GM12878 (cell line): Measurements from ENCODE around the gene SRSF1. TPM values are rescaled to one million over a fixed set of nuclear protein-coding genes. Genes with fewer than 3 reads are reported as not detected.

Experiments used
- ATAC-seq: fragments of 200-7000 bp; cut with Tn5 transposase; 3 replicates; pipeline ENCODE4 v1.9.1; 2020; ENCODE audit warnings: mild to moderate bottlenecking, moderate library complexity
- BruUV-seq: library from RNA; stranded (reverse); fragments of 400-500 nt; replicated peaks from 2 replicates; lab custom pipeline; 2021; lab: Mats Ljungman, UMichigan
- CTCF ChIA-PET: fragments of 300-600 bp; sonication (Branson Sonifier 250); formaldehyde crosslinking; extraction: SDS; loops from one replicate; lab custom pipeline; 2021; ENCODE audit warnings: inconsistent platforms; lab: Yijun Ruan, JAX
- POLR2A ChIA-PET: fragments of 350-600 bp; formaldehyde crosslinking; extraction: SDS; loops from one replicate; lab custom pipeline; 2021; ENCODE audit warnings: inconsistent platforms; lab: Charles Lee
- RAD21 ChIA-PET: fragments of 300-600 bp; sonication (Branson Sonifier 250); formaldehyde crosslinking; loops from one replicate; lab custom pipeline; 2023; ENCODE audit warnings: antibody characterized with exemption; ENCODE audit not compliant: unreplicated experiment; lab: Charles Lee
- SMC1A ChIA-PET: fragments of 300-600 bp; sonication (Branson Sonifier 250); formaldehyde crosslinking; loops from one replicate; lab custom pipeline; 2023; ENCODE audit not compliant: unreplicated experiment, uncharacterized antibody; lab: Charles Lee
- DNase-seq: peaks from one replicate; pipeline ENCODE4 v3.0.0-alpha.2; 2011; ENCODE audit warnings: low read depth, low spot score
- FAIRE-seq: peaks from 3 replicates; lab custom pipeline; 2011; peaks lifted over from hg19 to GRCh38; lab: Jason Lieb, UNC
- H2AFZ ChIP-seq: 2 replicates; pipeline ENCODE4 v1.6.0; 2011; ENCODE audit warnings: low read depth, low read length, control low read depth; ENCODE audit not compliant: control insufficient read depth
- H3K27ac ChIP-seq: 2 replicates; pipeline ENCODE4 v1.5.1; 2011; ENCODE audit warnings: control low read depth; ENCODE audit not compliant: control insufficient read depth, insufficient read depth
- H3K27me3 ChIP-seq, 2 experiments: replicated peaks in 1 of 2; 2 replicates each; pipeline versions ENCODE4 v1.6.0 to v1.6.1; 2011; ENCODE audit warnings: low read length in 1 of 2; ENCODE audit not compliant: control insufficient read depth in 2 of 2, insufficient read depth in 2 of 2
- H3K36me3 ChIP-seq, 2 experiments: 2 replicates each; pipeline ENCODE4 v1.5.1; 2011; ENCODE audit warnings: low read length in 1 of 2; ENCODE audit not compliant: control insufficient read depth in 2 of 2, insufficient read depth in 2 of 2
- H3K4me1 ChIP-seq: 2 replicates; pipeline ENCODE4 v1.6.1; 2011; ENCODE audit warnings: mild to moderate bottlenecking, low read length, moderate library complexity, mixed read lengths; ENCODE audit not compliant: control insufficient read depth, insufficient read depth
- H3K4me2 ChIP-seq: 2 replicates; pipeline ENCODE4 v1.6.0; 2011; ENCODE audit warnings: control low read depth; ENCODE audit not compliant: control insufficient read depth, insufficient read depth
- H3K4me3 ChIP-seq: fragments of 200-600 bp; sonication (generic); 2 replicates; pipeline ENCODE4 v1.5.1; 2016
- H3K79me2 ChIP-seq: 2 replicates; pipeline ENCODE4 v1.6.0; 2011; ENCODE audit warnings: low read length; ENCODE audit not compliant: control insufficient read depth, insufficient read depth
- H3K9ac ChIP-seq: 2 replicates; pipeline ENCODE4 v1.8.0; 2011; ENCODE audit warnings: low read length, control low read depth, mixed read lengths; ENCODE audit not compliant: control insufficient read depth, insufficient read depth
- H3K9me3 ChIP-seq: replicated peaks from 3 replicates; pipeline ENCODE4 v1.5.1; 2011; ENCODE audit warnings: mild to moderate bottlenecking, low read length; ENCODE audit not compliant: control insufficient read depth, insufficient read depth
- H4K20me1 ChIP-seq: 2 replicates; pipeline ENCODE4 v1.6.0; 2011; ENCODE audit not compliant: control insufficient read depth, insufficient read depth
- CHD2 ChIP-seq: IDR thresholded peaks from 2 replicates; pipeline ENCODE4 v1.6.1; 2011; ENCODE audit warnings: low read depth, low read length, improper control_type of control experiment, borderline replicate concordance
- EGR1 ChIP-seq, 2 experiments: IDR thresholded peaks; 1 replicate in 1 of 2; 2 replicates in 1 of 2; pipeline ENCODE4 v1.6.1; 2011 to 2012; ENCODE audit warnings: low read depth in 2 of 2, low read length in 2 of 2, borderline replicate concordance in 1 of 2, mild to moderate bottlenecking in 1 of 2, moderate library complexity in 1 of 2
- ELK1 ChIP-seq: IDR thresholded peaks from 2 replicates; pipeline ENCODE4 v1.6.1; 2012; ENCODE audit warnings: low read depth, low read length, improper control_type of control experiment
- HDAC2 ChIP-seq: fragments of 200-600 bp; sonication (generic); IDR thresholded peaks from 2 replicates; pipeline ENCODE4 v1.6.1; 2017
- IRF4 ChIP-seq: IDR thresholded peaks from 2 replicates; pipeline ENCODE4 v1.6.1; 2011; ENCODE audit warnings: low read depth, low read length
- MTA3 ChIP-seq: IDR thresholded peaks from 2 replicates; pipeline ENCODE4 v1.6.1; 2012; ENCODE audit warnings: low read length, inconsistent platforms, borderline replicate concordance
- MXI1 ChIP-seq: fragments of 150-350 bp; IDR thresholded peaks from 2 replicates; pipeline ENCODE4 v1.6.1; 2011; ENCODE audit warnings: low read depth, mild to moderate bottlenecking, inconsistent platforms, low read length, improper control_type of control experiment
- MYC ChIP-seq: IDR thresholded peaks from 2 replicates; pipeline ENCODE4 v1.6.1; 2011; ENCODE audit warnings: mild to moderate bottlenecking, low read length, moderate library complexity, inconsistent platforms; ENCODE audit not compliant: insufficient read depth, insufficient replicate concordance, insufficient read length, severe bottlenecking
- NRF1 ChIP-seq: conservative IDR thresholded peaks from 2 replicates; pipeline ENCODE4 v1.6.1; 2011; ENCODE audit warnings: mild to moderate bottlenecking, low read depth, low read length, improper control_type of control experiment
- PAX8 ChIP-seq: fragments of 450-650 bp; IDR thresholded peaks from 2 replicates; pipeline ENCODE4 v1.6.1; 2017; ENCODE audit warnings: mild to moderate bottlenecking, moderate library complexity
- POU2F2 ChIP-seq: IDR thresholded peaks from 3 replicates; pipeline ENCODE4 v1.6.1; 2011; ENCODE audit warnings: low read depth, mild to moderate bottlenecking, low read length, borderline replicate concordance
- RELB ChIP-seq: fragments of 450-650 bp; IDR thresholded peaks from 2 replicates; pipeline ENCODE4 v1.6.1; 2017; ENCODE audit warnings: low read depth, mild to moderate bottlenecking, moderate library complexity
- SUPT20H ChIP-seq: IDR thresholded peaks from 2 replicates; pipeline ENCODE4 v1.6.1; 2011; ENCODE audit warnings: low read depth, mild to moderate bottlenecking, low read length, moderate library complexity, borderline replicate concordance; ENCODE audit not compliant: control insufficient read depth
- TAF1 ChIP-seq: IDR thresholded peaks from 2 replicates; pipeline ENCODE4 v1.6.1; 2011; ENCODE audit warnings: mild to moderate bottlenecking, low read depth, low read length, borderline replicate concordance
- TCF12 ChIP-seq: IDR thresholded peaks from 2 replicates; pipeline ENCODE4 v1.6.1; 2011; ENCODE audit warnings: low read depth, mild to moderate bottlenecking, low read length
- TCF3 ChIP-seq: IDR thresholded peaks from 2 replicates; pipeline ENCODE4 v1.6.1; 2012; ENCODE audit warnings: low read depth, mild to moderate bottlenecking, low read length, borderline replicate concordance; ENCODE audit not compliant: insufficient read depth
- YY1 ChIP-seq: IDR thresholded peaks from 2 replicates; pipeline ENCODE4 v1.6.1; 2011; ENCODE audit warnings: low read depth, mild to moderate bottlenecking, low read length
- WGBS: methylation state at CpG from one replicate; pipeline ENCODE4 v1.1.6; 2016; ENCODE audit warnings: low lambda C conversion rate; ENCODE audit not compliant: insufficient replicate concordance, insufficient coverage; ENCODE audit errors: missing lambda C conversion rate; 5-methylcytosine and 5-hydroxymethylcytosine counted together
- in situ Hi-C: fragments of 300-500 bp; cut with MboI; formaldehyde crosslinking; loops from 9 replicates; pipeline ENCODE4 v1.14.3; 2018; ENCODE audit warnings: mixed read lengths
- intact Hi-C: fragments of 100-400 bp; cut with micrococcal nuclease; formaldehyde crosslinking; loops from one replicate; pipeline ENCODE4 v1.14.2; 2022; ENCODE audit not compliant: unreplicated experiment
- polyA plus RNA-seq, 11 experiments: library from polyadenylated mRNA; depleted of rRNA in 4 of 11; unstranded in 6 of 11; stranded (reverse) in 5 of 11; fragments of >200 nt; fragmentation: Nextera tagmentation in 4 of 11; fragmentation: Illumina TruSeq in 1 of 11; extraction: Ambion mirVana in 4 of 11; extraction: Trizol in 1 of 11; gene quantifications; 1 replicate in 1 of 11; 2 replicates in 10 of 11; pipeline versions ENCODE4 v1.2.1 to v1.2.3, GENCODE V29; 2011 to 2016; ENCODE audit warnings: inconsistent platforms in 2 of 11, missing spikeins in 2 of 11, low read depth in 1 of 11
- total RNA-seq, 4 experiments: library from RNA; depleted of rRNA in 3 of 4; stranded (reverse); fragments of >200 nt in 3 of 4; fragmentation: Illumina TruSeq in 1 of 4; extraction: Trizol in 1 of 4; gene quantifications; 2 replicates each; pipeline versions ENCODE4 v1.2.1 to v1.2.3, GENCODE V29; 2013 to 2021

SRSF1 gene
- total and polyA plus RNA-seq, 10 of the 15 experiments (the other 5 are each of a cell fraction or from before 2014, with no cell fraction given) = 101 to 474 (median 404) TPM

GRCh38 chr17:58007781-58008706 lies 998 bp upstream of the SRSF1 start (continued):
- TF ChIP-seq ELK1 (peak; percentile 33; the same call in 1 of the 2 replicates), TCF3 (0 out of 2 replicates have a peak, but pooled peaks have one; percentile 14), MTA3 (0 out of 2 replicates have a peak, but pooled peaks have one; percentile 48), TAF1 (peak; percentile 56; the same call in 1 of the 2 replicates), PAX8 (no peak)

GRCh38 chr17:58006560-58006923 lies 504 bp downstream of the SRSF1 start:
- Histone ChIP-seq H3K27ac (peak overlapping the region; percentile 96), H3K79me2 (peaks cover 58% of the 10 kb centered on the region), H3K27me3 (no peaks in the 10 kb centered on the region), H2AFZ (peak overlapping the region; percentile 31), H4K20me1 (peaks cover 2% of the 10 kb centered on the region; the same call in 1 of the 2 replicates), H3K9me3 (no peaks in the 10 kb centered on the region), H3K4me1 (peaks cover 8% of the 10 kb centered on the region; the same call in 1 of the 2 replicates), H3K36me3 (peaks cover 1 to 30% of the 10 kb centered on the region in 2 experiments; a peak in 3 of 4 replicates), H3K9ac (peak overlapping the region; percentile 95), H3K4me3 (peak overlapping the region; percentile 98), H3K4me2 (no peak overlapping the region)
- FAIRE-seq = no peak
- DNase-seq = no peak
- intact Hi-C loops (loop anchor here (2.0 kb wide), 2 partner anchors 76 to 106 kb away; partner anchors contain the start of gene DYNLL2), in situ Hi-C loops (no loop called here)
- SMC1A ChIA-PET = interaction anchor here (0.9 to 3.1 kb wide), 11 partner anchors 10 to 156 kb away, joined by 3 to 13 read pairs (median 5); partner anchors contain the start of gene MRPS23
- RAD21 ChIA-PET = interaction anchor here (1.0 to 3.2 kb wide), 9 partner anchors 9 to 157 kb away, joined by 3 to 22 read pairs (median 7); partner anchors contain the start of genes DYNLL2 and MRPS23
- BruUV-seq = TSS peak; percentile 68
- under 1% methylated on average over 20 of the region's 20 CpGs for WGBS
- peak; percentile 60 for ATAC-seq
- CTCF ChIA-PET = interaction anchor here (0.6 to 19.6 kb wide), 12 partner anchors 9 to 926 kb away, joined by 3 to 708 read pairs (median 4); partner anchors contain the start of gene MRPS23
- POLR2A ChIA-PET = interaction anchor here (0.7 to 2.9 kb wide), 11 partner anchors 8 to 1097 kb away, joined by 3 to 21 read pairs (median 6); partner anchors contain the start of genes DYNLL2 and MRPS23
- no peak for TF ChIP-seq YY1
- no peak for TF ChIP-seq HDAC2
- no peak for TF ChIP-seq SUPT20H
- no peak for TF ChIP-seq EGR1 (IDR thresholded peaks at IDR 0.05; ENCODE audit: borderline replicate concordance in 1 of 2, low read depth in 2 of 2, low read length in 2 of 2)
- 0 out of 2 replicates have a peak, but pooled peaks have one; percentile 20 for TF ChIP-seq TCF12
- TF ChIP-seq MYC = peak; percentile 50
- TF ChIP-seq RELB = no peak
- peak; percentile 61 for TF ChIP-seq NRF1
- TF ChIP-seq POU2F2 = 0 out of 3 replicates have a peak, but pooled peaks have one; percentile 22
- 0 out of 2 replicates have a peak, but pooled peaks have one; percentile 44 for TF ChIP-seq CHD2
- peak; percentile 59; the same call in 1 of the 2 replicates for TF ChIP-seq MXI1
- 0 out of 2 replicates have a peak, but pooled peaks have one; percentile 10 for TF ChIP-seq IRF4
